B cell (primary cell): ENCODE data around the gene ASCL5.

Source experiments
- CTCF ChIP-seq: fragments of 200-600 bp; IDR thresholded peaks from one replicate; pipeline ENCODE4 v1.8.0; 2022; ENCODE audit warnings: antibody characterized with exemption, mild to moderate bottlenecking
- EZH2 ChIP-seq: IDR thresholded peaks from 2 replicates; pipeline ENCODE4 v1.6.1; 2012; ENCODE audit warnings: borderline replicate concordance, low read depth, mild to moderate bottlenecking, moderate library complexity, low read length; ENCODE audit not compliant: insufficient read depth, poor library complexity, severe bottlenecking

DNA sequence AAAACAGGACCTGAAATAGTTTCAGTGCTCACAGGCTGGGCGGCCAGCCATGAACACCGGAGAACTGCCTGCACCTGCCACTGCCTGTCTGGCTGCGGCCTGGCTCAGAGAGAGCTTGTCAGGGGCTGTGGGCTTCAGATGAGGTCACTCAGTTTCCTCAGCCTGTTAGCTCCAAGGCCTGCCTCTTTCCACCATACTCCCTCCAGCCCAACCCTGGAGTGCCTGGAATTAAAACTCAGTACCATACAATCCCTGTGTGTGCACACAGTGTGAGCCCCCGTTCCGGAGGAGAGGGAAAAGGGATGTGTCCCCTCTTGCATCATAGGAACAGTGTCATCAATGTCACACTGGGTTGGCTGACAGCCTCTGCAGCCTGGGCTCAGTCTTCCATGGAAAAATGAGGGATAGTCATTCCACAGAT lies 30.9 kb downstream of the ASCL5 start:
- TF ChIP-seq EZH2, result no peak
- TF ChIP-seq CTCF, result no peak
